ENCODE data around the gene AKT2. TPM values are rescaled to one million over a fixed set of nuclear protein-coding genes. Genes with fewer than 3 reads are reported as not detected.

Gene AKT2
- total and polyA plus RNA-seq, 2 of the 8 experiments (the other 6 are each of a cell fraction or from before 2014, with no cell fraction given): 151 to 183 TPM

GRCh38 chr19:40253611-40254092, 31.5 kb downstream of the AKT2 start:
- no peak for DNase-seq (ENCODE audit: low read depth in 1 of 2, low spot score in 2 of 2)
- H2BK15ac ChIP-seq (ENCODE audit: low read length): no peak overlapping the region
- H3K27me3 ChIP-seq (replicated peaks in 1 of 4; ENCODE audit: control insufficient read depth in 3 of 4, extremely low read depth in 1 of 4, insufficient read depth in 3 of 4, low read length in 3 of 4): no peaks in the 10 kb centered on the region
- H3K4me1 ChIP-seq (replicated peaks in 1 of 4; ENCODE audit: control insufficient read depth in 3 of 4, insufficient read depth in 4 of 4, low read length in 3 of 4): peaks cover 0 to 6% (median 4%) of the 10 kb centered on the region in 4 experiments; a peak in 6 of 7 replicates
- H2AFZ ChIP-seq (ENCODE audit: low read length): no peak overlapping the region
- no peaks in the 10 kb centered on the region for H3K9me3 ChIP-seq (ENCODE audit: insufficient read depth in 2 of 2, low read depth in 1 of 2, low read length in 1 of 2)
- H3K27ac ChIP-seq (ENCODE audit: low read depth, low read length): no peak overlapping the region
- no peak overlapping the region for H2BK5ac ChIP-seq (ENCODE audit: low read depth, low read length)
- WGBS, 2 experiments (ENCODE audit: extremely low coverage in 1 of 2, insufficient coverage in 1 of 2, insufficient read length in 1 of 2, insufficient replicate concordance in 2 of 2, low coverage in 1 of 2, low lambda C conversion rate in 2 of 2, missing lambda C conversion rate in 1 of 2): 91% methylated on average over 8 of the region's 8 CpGs; no CpG with 5 or more reads in 1 of the 2 experiments
- H3K4me2 ChIP-seq (ENCODE audit: insufficient read depth in 1 of 2, low read depth in 2 of 2, low read length in 2 of 2): no peak overlapping the region; a peak in 1 of 4 replicates
- H3K23ac ChIP-seq (ENCODE audit: insufficient read length): no peak overlapping the region
- H2AK5ac ChIP-seq (ENCODE audit: low read depth, low read length): no peak overlapping the region
- peaks cover 0 to 9% of the 10 kb centered on the region in 2 experiments; a peak in 1 of 4 replicates for H3K79me2 ChIP-seq (ENCODE audit: control insufficient read depth in 1 of 2, insufficient read depth in 2 of 2, low read length in 2 of 2)
- no peak overlapping the region for H3K4me3 ChIP-seq (ENCODE audit: extremely low read depth in 1 of 4, insufficient read depth in 2 of 4, low read depth in 3 of 4, low read length in 4 of 4)
- H3K18ac ChIP-seq (ENCODE audit: extremely low read depth, low read length): no peak overlapping the region
- no peak overlapping the region for H3K56ac ChIP-seq (replicated peaks; ENCODE audit: insufficient read length, low read depth, low read length)
- no peak overlapping the region for H3K4ac ChIP-seq (replicated peaks; ENCODE audit: insufficient read length, low read depth, low read length)
- no peak overlapping the region for H2BK20ac ChIP-seq (ENCODE audit: low read length)
- H3K23me2 ChIP-seq (ENCODE audit: low read depth, low read length): no peaks in the 10 kb centered on the region; the same call in 1 of the 2 replicates
- H2BK120ac ChIP-seq (replicated peaks; ENCODE audit: low read depth, low read length): no peak overlapping the region
- H4K5ac ChIP-seq (ENCODE audit: insufficient read length, low read depth, low read length): no peak overlapping the region
- peaks cover 7 to 27% (median 13%) of the 10 kb centered on the region in 4 experiments; a peak in 5 of 8 replicates for H3K36me3 ChIP-seq (ENCODE audit: control insufficient read depth in 2 of 4, insufficient read depth in 4 of 4, low read length in 3 of 4)
- no peak overlapping the region for H4K91ac ChIP-seq (replicated peaks; ENCODE audit: insufficient read length, low read length)
- no peak overlapping the region for H2BK12ac ChIP-seq (ENCODE audit: low read depth, low read length)
- H3K9ac ChIP-seq (replicated peaks in 1 of 4; ENCODE audit: extremely low read depth in 1 of 4, low read depth in 3 of 4, low read length in 3 of 4): no peak overlapping the region
- no peak overlapping the region for H4K8ac ChIP-seq (ENCODE audit: extremely low read depth, insufficient read depth, low read length)
- no peak overlapping the region for H3K14ac ChIP-seq (ENCODE audit: insufficient read length)
- H3K79me1 ChIP-seq (ENCODE audit: low read depth, low read length): no peaks in the 10 kb centered on the region; the same call in 1 of the 2 replicates
- no peak for FAIRE-seq
- H4K20me1 ChIP-seq (replicated peaks in 1 of 2; ENCODE audit: control insufficient read depth in 1 of 2, insufficient read depth in 2 of 2, low read length in 2 of 2): peaks cover 0 to 14% of the 10 kb centered on the region in 2 experiments
- POLR2A ChIA-PET (ENCODE audit: partially characterized antibody): interaction anchor here (0.6 to 1.9 kb wide), 4 partner anchors 11 to 133 kb away, joined by 3 to 8 read pairs (median 6); no protein-coding TSS in a partner anchor
- CTCF ChIA-PET (ENCODE audit: partially characterized antibody): interaction anchor here (1.1 to 2.5 kb wide), 5 partner anchors 9 to 36 kb away, joined by 3 to 9 read pairs (median 5); partner anchors contain the start of genes AKT2 and TTC9B
- TF ChIP-seq JUND (IDR thresholded peaks at IDR 0.05; ENCODE audit: low read length) (no peak), SAP30 (IDR thresholded peaks at IDR 0.05; ENCODE audit: insufficient read depth, insufficient replicate concordance, low read length) (no peak), PHF8 (conservative IDR thresholded peaks at IDR 0.05; ENCODE audit: low read depth, low read length) (no peak), MAX (IDR thresholded peaks at IDR 0.05) (no peak), CHD2 (IDR thresholded peaks at IDR 0.05; ENCODE audit: low read length) (no peak), BRCA1 (IDR thresholded peaks at IDR 0.05; ENCODE audit: low read depth, low read length) (no peak), ZNF274 (IDR thresholded peaks at IDR 0.05; ENCODE audit: borderline replicate concordance, extremely low read depth, low read length) (no peak), KDM4A (IDR thresholded peaks at IDR 0.05; ENCODE audit: low read depth, low read length, severe bottlenecking) (no peak), CHD1 (IDR thresholded peaks at IDR 0.05; ENCODE audit: low read depth, low read length) (no peak), EZH2 (IDR thresholded peaks at IDR 0.05; ENCODE audit: low read depth, low read length, severe bottlenecking) (no peak), RXRA (IDR thresholded peaks at IDR 0.05; ENCODE audit: insufficient read depth, low read depth, low read length) (no peak), CEBPB (IDR thresholded peaks at IDR 0.05; ENCODE audit: low read depth, low read length) (no peak), CBX8 (IDR thresholded peaks at IDR 0.05; ENCODE audit: borderline replicate concordance, low read depth, low read length) (no peak), EGR1 (IDR thresholded peaks at IDR 0.05; ENCODE audit: borderline replicate concordance, low read depth, low read length) (no peak)

Measured in H1 (cell line).